GM21515 (cell line): Measurements from ENCODE around the gene TMTC4.
"Not testable (repeated sequence)": the region's sequence is repeated elsewhere in the genome, so short reads cannot be mapped to it uniquely, and the experiment has no call there.

Experiments used
- ATAC-seq: cut with Tn5 transposase; IDR thresholded peaks from one replicate; pipeline ENCODE4 v1.9.1; 2021; ENCODE audit not compliant: unreplicated experiment

Gene TMTC4

GRCh38 chr13:100674572-100674871 is at the start of gene TMTC4:
TSS of gene TMTC4 (minus strand) at chr13:100674795. CDS start at chr13:100670362, 4,433 bp downstream.
- ATAC-seq, result peak; percentile 43

- ATAC-seq, result no peak
Measured at GRCh38 chr13:100722517-100722916, 47.9 kb upstream of the TMTC4 start.

- peak; percentile 81 for ATAC-seq
Measured at GRCh38 chr13:100721885-100722512, 47.4 kb upstream of the TMTC4 start.

- ATAC-seq, result no peak
Measured at GRCh38 chr13:100715604-100716003, 41.0 kb upstream of the TMTC4 start.

- ATAC-seq, result no peak
Measured at GRCh38 chr13:100714478-100714877, 39.9 kb upstream of the TMTC4 start.

GRCh38 chr13:100710176-100710575 is 35.6 kb upstream of the TMTC4 start:
- no peak for ATAC-seq

GRCh38 chr13:100707818-100708740 is 33.5 kb upstream of the TMTC4 start:
- no peak for ATAC-seq

- ATAC-seq, result not testable (repeated sequence)
Measured at GRCh38 chr13:100698331-100698730, 23.7 kb upstream of the TMTC4 start.

GRCh38 chr13:100695509-100695773 is 20.8 kb upstream of the TMTC4 start:
- no peak for ATAC-seq

GRCh38 chr13:100694722-100695508 is 20.3 kb upstream of the TMTC4 start:
- ATAC-seq, result no peak

GRCh38 chr13:100689191-100689590 is 14.6 kb upstream of the TMTC4 start:
- no peak for ATAC-seq

- no peak for ATAC-seq
Measured at GRCh38 chr13:100680131-100680530, 5.5 kb upstream of the TMTC4 start.

GRCh38 chr13:100677128-100677527 is 2.5 kb upstream of the TMTC4 start:
- not testable (repeated sequence) for ATAC-seq

- ATAC-seq, result no peak
Measured at GRCh38 chr13:100675661-100676129, 1.1 kb upstream of the TMTC4 start.

GRCh38 chr13:100674872-100675660 is 471 bp upstream of the TMTC4 start:
- ATAC-seq, result peak; percentile 95

- peak; percentile 32 for ATAC-seq
Measured at GRCh38 chr13:100673713-100674571, 653 bp downstream of the TMTC4 start.

GRCh38 chr13:100673376-100673712 is 1.3 kb downstream of the TMTC4 start:
- no peak for ATAC-seq

- ATAC-seq, result no peak
Measured at GRCh38 chr13:100671389-100672182, 3.0 kb downstream of the TMTC4 start.

GRCh38 chr13:100668408-100668807 is 6.2 kb downstream of the TMTC4 start:
- no peak for ATAC-seq
